Measurements from ENCODE around the gene SELP.

The SELP gene

DNA sequence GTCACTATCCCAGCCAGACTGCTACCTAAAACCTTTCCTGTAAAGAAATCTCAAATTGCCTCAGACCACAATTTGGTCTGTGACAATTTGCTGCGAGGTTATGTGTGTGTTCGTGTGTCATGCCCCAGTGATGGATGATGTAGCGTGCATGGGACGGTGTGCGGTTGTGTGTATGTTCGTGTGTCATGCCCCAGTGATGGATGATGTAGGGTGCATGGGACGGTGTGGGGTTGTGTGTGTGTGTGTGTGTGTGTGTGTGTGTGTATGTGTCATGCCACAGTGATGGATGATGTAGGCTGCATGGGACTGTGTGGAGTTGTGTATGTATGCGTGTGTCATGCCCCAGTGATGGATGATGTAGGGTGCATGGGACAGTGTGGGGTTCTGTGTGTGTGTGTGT is 9.4 kb downstream of the SELP start:
- DNase-seq (ENCODE audit: low spot score), result no peak

GRCh38 chr1:169618367-169618766 is 11.6 kb downstream of the SELP start:
- DNase-seq (ENCODE audit: low spot score), result no peak

GRCh38 chr1:169615803-169616202 is 14.1 kb downstream of the SELP start:
- DNase-seq (ENCODE audit: low spot score), result no peak

- DNase-seq (ENCODE audit: low spot score), result no peak
Observed at GRCh38 chr1:169610858-169611257, 19.1 kb downstream of the SELP start.

GRCh38 chr1:169610108-169610507 is 19.8 kb downstream of the SELP start:
- no peak for DNase-seq (ENCODE audit: low spot score)

GRCh38 chr1:169608226-169608625 is 21.7 kb downstream of the SELP start:
- no peak for DNase-seq (ENCODE audit: low spot score)

- DNase-seq (ENCODE audit: low spot score), result peak; percentile 63
Observed at GRCh38 chr1:169604781-169605560, 25.0 kb downstream of the SELP start.

DNA sequence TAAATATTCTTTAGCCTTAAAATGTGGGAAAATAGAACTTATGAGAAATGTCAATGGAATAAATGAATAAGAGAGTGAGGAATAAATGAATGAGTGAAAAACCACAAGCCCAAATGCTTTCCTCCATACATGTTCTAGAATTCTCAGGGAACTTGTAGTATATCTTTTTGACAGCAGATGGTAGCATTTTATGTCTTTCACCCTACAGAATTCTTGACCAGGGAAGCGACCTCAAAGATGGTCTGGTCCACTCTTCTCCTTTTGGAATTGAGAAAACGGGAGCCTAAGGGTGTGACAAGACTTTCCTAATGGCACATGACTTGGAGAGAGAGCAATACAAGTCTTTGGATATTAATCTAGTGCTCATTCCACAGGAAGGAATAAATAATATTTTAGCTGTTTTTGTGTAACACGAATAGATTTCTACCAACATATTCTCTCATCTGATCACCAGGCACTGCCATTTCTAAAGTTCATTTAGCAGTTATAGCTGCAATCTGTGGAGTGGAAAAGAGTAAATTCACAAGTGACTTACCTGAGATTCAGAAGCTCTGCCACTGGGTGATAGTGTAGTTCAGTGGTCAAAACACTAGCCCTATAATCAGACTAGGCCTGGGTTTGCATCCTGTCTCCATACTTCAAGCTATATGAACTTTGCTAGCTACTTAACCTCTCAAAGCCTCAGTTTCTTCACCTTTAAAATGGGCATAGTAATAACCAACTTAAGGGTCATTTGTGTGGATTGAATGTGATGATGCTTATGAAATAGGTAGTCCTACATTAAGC is 28.6 kb downstream of the SELP start:
- peak; percentile 30 for DNase-seq (ENCODE audit: low spot score)

DNA sequence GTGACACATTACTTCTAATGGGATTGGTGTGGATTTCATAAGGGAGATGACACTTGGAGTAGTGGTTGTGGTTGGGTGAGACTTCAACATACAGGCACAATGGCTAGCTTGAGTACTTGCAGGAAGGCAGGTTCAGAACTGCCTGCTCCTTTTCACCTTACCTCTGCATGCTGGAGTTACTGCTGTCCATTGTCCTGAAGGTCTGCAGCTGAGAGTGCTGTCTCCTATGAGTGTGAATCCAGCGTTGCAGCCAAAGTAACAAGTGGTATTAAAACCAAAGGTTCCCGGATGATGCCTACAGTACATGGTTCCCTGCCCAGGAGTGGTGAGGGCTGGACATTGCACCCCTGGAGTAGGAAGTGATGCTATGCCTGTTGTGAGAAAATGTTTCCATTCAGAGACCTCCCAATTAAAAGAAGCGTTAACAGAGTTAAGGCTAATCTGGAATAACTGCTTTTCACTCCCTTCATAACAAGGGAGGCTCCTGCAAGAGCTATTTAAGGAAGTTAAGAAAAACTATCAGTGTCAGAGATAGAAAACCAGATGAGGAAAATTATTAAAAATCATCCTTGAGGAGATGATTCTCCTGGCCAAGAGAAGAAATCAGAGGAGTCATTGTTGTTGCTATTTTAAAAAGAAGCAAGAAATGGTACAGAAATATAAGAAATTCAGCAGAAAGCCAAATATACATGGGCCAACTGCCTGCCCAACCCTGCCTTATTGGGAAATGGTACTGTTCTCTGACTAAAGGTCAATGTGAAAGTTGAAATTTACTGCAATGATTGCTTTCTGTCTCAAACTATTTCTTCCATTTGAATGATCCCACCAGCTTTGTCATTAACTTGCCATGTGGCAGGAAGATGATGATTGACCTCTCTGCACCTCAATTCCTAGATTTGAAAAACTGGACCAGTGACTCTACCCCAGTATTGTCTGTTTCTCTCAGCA is 33.9 kb downstream of the SELP start:
- no peak for DNase-seq (ENCODE audit: low spot score)

- DNase-seq (ENCODE audit: low spot score), result no peak
Observed at GRCh38 chr1:169594391-169594790, 35.5 kb downstream of the SELP start.

GRCh38 chr1:169590932-169591331 is 39.0 kb downstream of the SELP start:
- no peak for DNase-seq (ENCODE audit: low spot score)

DNA sequence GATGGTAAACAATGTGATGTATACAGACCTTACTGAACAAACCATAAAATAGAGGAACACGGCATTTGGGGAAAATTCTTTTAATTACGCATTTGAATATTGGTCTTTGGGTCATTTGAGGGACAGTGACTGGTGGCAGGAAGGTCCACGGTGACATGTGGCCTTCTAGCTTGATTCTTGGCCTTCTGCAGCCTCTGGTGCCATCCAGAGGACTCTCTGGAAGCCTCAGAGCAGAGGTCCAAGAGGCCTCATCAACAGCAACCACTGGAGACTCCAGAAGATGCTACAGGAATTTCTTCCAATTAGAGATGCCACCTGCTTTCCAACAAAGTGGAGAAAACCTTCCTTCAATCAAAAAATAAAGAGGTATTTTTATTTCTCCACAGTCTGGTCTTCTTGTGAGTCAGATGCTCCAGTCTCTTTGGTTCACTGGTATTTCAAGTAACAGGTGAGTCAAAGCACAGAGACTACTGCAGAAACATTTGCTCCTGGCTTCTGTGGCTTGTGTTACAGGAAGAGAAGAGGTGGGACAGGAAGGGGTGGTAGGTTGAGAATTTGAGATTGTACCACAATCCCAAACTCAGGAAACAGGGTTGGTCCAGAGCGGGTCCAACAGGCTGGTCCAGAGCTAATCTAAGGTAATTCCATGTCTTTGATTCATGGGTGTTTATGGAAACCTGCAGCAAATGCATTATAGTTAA is 41.0 kb downstream of the SELP start:
- peak; percentile 40 for DNase-seq (ENCODE audit: low spot score)

DNA sequence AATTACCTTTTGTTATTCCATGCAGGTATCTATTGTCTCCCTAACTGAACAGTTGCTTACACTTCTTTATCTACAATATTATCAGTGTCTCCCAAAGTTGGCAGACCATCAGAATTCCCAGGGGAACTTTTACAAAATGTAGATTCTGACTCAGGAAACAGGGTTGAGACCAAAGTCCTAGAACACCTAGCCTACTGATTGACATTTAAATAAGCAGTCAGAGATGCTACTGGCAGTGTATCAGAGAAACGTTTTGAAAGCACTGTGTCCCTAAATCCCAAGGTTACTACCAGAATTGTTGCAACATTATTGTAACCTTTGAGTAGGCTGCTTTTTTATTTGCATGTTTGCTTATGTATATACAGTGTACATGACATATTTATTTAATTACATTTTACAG is 41.8 kb downstream of the SELP start:
- no peak for DNase-seq (ENCODE audit: low spot score)

DNA sequence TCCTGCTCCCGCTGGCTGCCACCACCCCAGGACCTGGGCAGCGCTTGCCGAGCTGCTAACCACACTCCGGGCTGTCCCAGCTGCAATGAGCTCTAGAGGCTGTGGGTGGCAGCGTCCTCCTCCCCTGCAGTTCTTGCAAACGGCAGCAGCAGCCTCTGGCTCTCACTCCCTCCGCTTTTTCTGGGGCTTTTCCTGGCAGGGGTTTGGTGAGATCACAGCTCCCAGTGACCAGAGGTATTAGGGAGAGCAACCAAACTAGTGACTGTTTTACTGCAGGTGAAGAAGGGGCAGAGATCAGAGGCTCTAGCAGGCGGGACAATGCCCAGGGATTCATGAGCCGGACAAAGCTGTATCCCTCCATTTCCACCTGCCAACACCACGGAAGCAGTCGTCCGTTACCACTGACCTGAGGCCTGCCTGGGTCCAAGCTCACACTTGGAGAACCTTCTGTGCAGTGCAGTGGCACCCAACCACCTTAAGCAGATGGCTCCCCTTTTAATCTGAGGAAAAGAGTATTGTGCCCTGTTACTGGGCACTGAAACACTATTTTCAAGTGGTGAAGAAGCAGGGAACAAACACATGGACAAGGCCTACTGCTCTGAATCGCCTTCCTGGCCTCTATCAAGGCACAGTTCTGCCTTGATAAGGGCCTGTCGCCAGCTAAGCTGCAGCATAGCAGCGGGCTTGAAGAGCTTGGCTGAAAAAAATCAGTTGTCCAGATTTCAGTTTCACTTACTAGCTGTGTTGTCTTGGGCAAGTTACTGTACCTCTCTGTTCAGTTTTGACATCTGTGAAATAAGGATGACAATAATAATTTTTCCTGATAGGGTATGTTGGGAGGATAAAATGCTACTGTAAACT is 43.3 kb downstream of the SELP start, which contains the start of gene F5:
Gene F5, minus strand, starts transcription at position 87 of the 861 bp plus-strand sequence. CDS start 95 bp downstream, outside the sequence.
- peak; percentile 74 for DNase-seq (ENCODE audit: low spot score)

DNA sequence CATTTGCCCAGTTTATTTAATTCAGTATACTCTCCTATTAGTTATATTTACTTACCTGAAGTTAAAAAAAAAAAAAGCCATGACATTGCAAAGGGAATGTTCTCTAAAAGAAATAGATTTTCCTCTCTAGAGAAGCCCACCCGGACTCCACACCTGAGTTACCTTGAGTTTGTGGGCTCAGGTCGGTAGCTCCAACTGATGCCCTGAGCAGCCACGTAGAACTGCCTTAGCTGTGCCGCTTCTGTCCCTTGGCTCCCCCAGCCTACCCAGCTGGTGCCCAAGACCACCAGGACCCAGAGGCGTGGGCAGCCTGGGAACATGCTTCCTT is 43.9 kb downstream of the SELP start:
- no peak for DNase-seq (ENCODE audit: low spot score)

GRCh38 chr1:169585181-169585580 is 44.7 kb downstream of the SELP start:
- no peak for DNase-seq (ENCODE audit: low spot score)

- DNase-seq (ENCODE audit: low spot score), result peak; percentile 28
Observed at GRCh38 chr1:169584483-169585144, 45.3 kb downstream of the SELP start.

DNA sequence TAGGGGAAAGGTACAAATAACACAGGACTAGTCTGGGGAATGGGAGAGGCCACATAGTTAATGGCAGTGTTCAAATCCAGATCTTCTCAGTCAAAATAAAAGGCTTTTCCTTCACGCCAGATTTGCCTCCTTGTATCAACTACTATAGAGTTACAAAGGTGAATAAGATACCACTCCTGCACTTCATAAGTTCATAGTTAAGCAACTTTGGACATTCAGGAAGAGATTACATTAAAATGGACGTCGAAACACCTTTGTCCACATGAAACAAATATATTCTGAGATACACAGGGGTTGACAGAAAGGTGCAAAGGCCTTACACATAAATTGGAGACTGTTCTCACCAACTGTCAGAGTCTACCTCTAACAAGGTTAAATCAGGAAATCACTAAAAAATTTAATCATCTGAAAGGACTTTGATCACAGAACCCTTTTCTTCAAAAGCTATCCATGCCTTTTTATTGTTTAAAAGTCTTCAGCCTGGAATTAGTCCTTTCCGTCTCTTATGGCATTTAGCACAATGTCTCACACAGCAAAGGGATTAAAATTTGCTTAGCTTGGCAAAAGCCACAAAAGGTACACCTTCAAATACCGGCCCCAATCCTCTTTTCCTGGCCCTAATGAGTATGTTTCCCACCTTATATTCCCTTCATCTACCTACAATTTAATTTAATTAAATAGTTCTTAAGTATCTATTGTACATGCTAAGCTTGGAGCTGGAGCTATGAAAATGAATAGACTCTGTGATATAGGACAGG is 51.8 kb downstream of the SELP start:
- DNase-seq (ENCODE audit: low spot score), result no peak

GRCh38 chr1:169576935-169577331 is 53.0 kb downstream of the SELP start:
- DNase-seq (ENCODE audit: low spot score), result no peak

Data from CD4-positive, alpha-beta T cell treated with Interleukin-15 for 4 hours (primary cell).